IPS-NIHi11 (cell line): ENCODE results near the gene TRIM46.
"Not testable (repeated sequence)": the region's sequence is repeated elsewhere in the genome, so short reads cannot be mapped to it uniquely, and the experiment has no call there.

Experiments used
- DNase-seq: peaks from one replicate; pipeline ENCODE4 v3.0.0; 2012; ENCODE audit warnings: mixed read lengths, low spot score

TRIM46 gene

GRCh38 chr1:155139895-155140629 lies 33.6 kb upstream of the TRIM46 start, which contains the start of gene DPM3:
Gene DPM3, minus strand, starts transcription at chr1:155140531. Its CDS starts 291 bp downstream, at chr1:155140240.
- peak; percentile 83 for DNase-seq

DNA sequence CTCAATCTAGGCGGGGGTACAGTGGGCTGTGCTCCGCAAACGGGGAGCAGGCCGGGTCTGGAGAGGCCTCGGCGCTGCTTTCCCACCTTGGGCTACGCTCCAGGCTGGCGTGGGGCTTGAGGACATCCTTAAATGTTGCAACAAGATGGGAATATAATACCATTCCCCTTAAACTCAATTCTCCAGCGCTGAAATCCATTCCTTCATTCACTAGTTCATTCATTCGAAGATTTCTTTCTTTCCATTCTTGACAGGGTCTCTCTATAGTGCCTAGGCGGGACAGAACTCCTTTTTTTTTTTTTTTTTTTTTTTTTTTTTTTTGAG lies 33.1 kb upstream of the TRIM46 start:
- no peak for DNase-seq

DNA sequence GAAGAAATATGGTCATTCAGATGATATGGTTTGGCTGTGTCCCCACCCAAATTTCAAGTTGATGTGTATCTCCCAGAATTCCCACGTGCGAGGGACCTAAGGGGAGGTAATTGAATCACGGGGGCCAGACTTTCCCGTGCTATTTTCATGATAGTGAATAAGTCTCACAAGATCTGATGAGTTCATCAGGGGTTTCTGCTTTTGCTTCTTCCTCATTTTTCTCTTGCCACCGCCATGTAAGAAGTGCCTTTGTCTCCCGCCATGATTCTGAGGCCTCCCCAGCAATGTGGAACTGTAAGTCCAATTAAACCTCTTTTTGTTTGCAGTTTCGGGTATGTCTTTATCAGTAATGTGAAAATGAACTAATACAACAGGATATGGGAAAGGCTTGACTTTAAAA lies 31.9 kb upstream of the TRIM46 start:
- no peak for DNase-seq

DNA sequence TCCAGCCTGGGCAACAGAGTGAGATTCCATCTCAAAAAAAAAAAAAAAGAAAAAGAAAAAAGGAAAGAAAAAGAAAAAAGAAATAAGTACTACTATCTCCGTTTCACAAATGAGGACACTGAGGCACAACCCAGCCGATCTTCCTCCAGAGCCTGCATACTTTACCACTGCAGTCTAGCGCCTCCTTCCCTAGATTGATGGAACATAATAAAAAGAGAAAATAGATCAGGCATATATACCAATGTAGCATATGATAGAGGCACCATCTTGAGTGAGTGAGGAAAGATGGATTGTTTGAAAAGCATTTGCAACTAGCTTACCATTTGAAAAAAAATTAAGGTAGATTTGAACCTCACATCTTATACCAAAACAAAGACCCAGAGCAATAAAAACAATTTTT lies 28.2 kb upstream of the TRIM46 start:
- no peak for DNase-seq

DNA sequence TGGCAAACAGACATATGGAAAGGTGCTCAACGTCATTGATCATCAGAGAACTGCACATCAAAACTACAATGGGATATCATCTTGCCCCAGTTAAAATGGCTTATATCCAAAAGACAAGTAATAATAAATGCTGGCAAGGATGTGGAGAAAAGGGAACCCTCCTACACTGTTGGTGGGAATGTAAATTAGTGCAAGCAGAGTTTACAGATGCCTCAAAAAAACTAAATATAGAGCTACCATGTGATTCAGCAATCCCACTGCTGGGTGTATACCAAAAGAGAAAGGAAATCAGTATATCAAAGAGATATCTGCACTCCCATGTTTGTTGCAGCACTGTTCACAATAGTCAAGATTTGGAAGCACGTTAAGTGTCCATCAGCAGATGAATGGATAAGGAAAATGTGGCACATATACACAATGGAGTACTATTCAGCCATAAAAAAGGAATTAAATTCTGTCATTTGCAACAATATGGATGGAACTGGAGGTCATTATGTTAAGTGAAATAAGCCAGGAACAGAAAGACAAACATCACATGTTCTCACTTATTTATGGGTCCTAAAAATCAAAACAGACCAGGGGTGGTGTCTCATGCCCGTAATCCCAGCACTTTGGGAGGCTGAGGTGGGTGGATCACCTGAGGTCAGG lies 17.5 kb upstream of the TRIM46 start:
- not testable (repeated sequence) for DNase-seq

- DNase-seq: no peak
These were observed 14.7 kb upstream of the TRIM46 start for GRCh38 chr1:155158991-155159390.

- DNase-seq: no peak
These were observed 13.5 kb upstream of the TRIM46 start for GRCh38 chr1:155160128-155160527.

DNA sequence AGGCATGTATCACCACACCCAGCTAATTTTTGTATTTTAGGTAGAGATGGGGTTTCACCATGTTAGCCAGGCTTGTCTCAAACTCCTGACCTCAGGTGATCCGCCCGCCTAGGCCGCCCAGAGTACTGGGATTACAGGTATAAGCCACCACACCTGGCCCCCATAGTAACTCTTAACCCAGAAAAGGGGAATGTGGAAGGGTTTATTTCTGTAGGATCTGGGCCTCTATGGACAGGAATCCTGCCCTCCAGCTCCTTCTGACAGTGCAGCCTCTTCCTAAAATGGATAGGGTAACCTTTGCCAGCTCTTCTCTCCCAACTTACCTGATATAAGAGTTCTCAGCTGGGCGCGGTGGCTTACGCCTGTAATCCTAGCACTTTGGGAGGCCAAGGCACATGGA lies 11.0 kb upstream of the TRIM46 start:
- not testable (repeated sequence) for DNase-seq

GRCh38 chr1:155163785-155164184 lies 9.9 kb upstream of the TRIM46 start:
- not testable (repeated sequence) for DNase-seq

DNA sequence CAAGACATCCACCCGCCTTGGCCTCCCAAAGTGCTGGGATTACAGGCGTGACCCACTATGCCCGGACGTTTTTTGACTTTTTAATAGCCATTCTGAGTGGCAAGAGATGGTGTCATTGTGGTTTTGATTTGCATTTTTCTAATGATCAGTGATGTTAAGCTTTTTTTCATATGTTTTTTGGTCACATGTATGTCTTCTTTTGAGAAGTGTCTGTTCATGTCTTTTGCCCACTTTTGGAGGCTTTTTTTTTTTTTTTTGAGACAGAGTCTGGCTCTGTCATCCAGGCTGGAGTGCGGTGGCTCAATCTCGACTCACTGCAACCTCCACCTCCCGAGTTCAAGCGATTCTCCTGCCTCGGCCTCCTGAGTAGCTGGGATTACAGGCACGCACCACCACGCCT lies 9.0 kb upstream of the TRIM46 start:
- DNase-seq: not testable (repeated sequence)

- peak; percentile 18 for DNase-seq
These were observed 7.6 kb upstream of the TRIM46 start for GRCh38 chr1:155166051-155166470.

GRCh38 chr1:155166471-155167165 lies 7.0 kb upstream of the TRIM46 start:
- DNase-seq: peak; percentile 29

DNA sequence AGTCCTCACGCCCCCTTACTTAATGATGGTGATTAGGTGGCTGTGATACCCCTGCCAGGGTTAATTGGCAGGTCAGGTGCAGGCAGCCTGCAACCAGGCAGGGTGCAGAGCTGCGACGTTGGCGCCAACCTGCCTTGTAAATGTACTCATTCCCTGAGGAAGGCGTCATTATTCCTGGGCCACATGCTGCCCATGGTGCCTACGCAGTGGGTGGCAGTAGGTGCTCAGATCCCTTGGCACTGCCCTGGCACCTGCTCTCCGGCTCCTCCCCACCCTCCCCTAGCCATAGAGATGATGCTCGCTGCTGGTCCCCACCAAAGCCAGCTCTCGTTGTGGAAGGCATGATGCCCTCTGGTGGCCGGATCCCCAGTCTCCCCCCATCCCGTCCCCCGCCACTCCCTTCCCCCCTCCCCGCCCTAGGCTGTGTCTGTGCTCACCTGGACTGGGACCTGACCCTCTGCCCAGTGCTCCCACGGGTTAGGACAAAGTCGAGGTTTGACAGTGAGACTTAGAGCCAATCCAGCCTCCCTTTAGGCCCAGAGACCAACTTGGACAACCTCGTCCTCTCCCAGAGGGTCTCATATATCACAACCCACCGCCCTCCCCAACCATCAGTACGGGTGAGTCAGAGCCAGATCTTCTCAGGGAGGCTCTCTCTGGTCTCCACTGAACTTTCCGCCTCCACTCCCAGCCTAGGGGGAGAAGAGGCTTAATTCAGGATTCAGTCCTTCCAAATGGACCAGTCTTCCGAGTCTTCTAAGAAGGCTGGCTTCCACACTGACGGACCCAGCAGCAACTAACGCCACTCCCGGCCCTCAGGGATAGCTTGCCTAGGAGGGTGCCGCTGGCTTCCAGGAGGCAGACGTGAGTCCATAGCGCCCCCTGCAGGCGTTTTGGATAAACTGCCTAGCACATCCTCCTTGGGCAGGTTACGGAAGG lies 6.2 kb upstream of the TRIM46 start:
- DNase-seq: peak; percentile 87

- not testable (repeated sequence) for DNase-seq
These were observed 5.6 kb upstream of the TRIM46 start for GRCh38 chr1:155168105-155168445.

- DNase-seq: no peak
These were observed 5.0 kb upstream of the TRIM46 start for GRCh38 chr1:155168456-155169210.

DNA sequence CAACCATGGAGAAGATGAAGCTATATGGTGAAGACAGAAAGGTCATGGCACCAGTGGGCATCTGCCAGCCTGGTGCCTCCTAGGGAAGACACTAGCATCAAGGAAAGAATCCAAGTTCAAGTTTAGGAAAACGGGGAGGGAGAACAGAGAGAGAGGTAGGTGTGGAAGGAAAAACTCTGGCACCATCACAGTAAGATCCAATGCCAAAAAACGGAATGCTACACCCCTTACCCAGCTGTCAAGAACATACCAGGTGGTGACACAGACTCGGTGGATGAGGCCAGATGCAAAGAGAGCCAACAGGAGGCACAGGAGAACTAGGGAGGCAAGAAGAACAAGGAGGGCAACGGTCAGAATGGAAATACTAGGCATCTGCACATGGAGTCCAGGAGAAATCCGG lies 4.1 kb upstream of the TRIM46 start:
- DNase-seq: no peak

GRCh38 chr1:155170101-155170785 lies 3.4 kb upstream of the TRIM46 start:
- DNase-seq: no peak

- DNase-seq: no peak
These were observed 2.8 kb upstream of the TRIM46 start for GRCh38 chr1:155170806-155171205.

DNA sequence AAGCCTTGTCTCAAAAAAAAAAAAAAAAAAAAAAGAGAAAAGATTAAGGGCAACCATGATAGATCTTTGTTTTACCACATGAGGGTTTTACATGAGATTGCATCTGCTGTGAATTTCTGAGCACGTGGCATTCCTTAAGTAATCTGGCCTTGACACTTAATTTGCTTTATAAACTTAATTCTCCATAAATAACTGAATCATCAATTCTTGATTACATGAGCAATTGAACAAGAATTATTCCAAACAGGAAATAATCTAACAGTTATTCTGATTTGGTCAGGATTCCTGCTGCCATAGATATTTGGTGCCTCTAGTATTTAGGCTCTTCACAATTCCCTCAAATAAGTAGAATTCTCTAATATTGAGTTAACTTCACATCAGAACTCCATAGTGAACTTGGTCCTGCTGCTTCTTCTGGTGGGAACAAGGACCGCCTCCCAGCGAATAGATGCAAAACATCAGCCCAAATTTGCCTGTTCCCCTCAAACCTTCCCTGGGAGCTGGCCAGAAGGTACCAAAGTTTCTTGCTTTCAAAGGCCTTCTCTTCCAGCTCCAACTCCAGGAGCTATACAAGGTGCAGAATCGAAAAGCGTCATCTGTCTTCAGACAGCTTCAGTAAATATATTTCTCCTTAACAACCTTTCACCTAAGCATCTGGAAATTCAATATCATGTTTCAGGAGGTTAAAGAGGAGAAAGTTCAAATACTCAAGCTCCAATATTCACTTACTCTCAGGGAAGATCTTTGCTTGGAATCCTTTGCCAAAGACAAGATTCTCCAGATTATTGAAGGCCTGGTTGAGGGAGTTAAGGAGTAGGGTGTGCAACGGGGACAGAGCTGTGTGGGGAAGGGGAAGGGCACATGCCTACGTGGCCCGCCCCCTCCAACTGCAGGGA lies 1.6 kb upstream of the TRIM46 start:
- DNase-seq: no peak
